DMS114 treated with DMSO at 0.1 percent for 48 hours (cell line): ENCODE measurements around the gene MAPK8.
"Not testable (repeated sequence)": the region's sequence is repeated elsewhere in the genome, so short reads cannot be mapped to it uniquely, and the experiment has no call there.

Source experiments
- DNase-seq: peaks from one replicate; lab custom pipeline; 2025; ENCODE audit not compliant: unreplicated experiment; lab: John Stamatoyannopoulos, UW

Gene MAPK8

DNA sequence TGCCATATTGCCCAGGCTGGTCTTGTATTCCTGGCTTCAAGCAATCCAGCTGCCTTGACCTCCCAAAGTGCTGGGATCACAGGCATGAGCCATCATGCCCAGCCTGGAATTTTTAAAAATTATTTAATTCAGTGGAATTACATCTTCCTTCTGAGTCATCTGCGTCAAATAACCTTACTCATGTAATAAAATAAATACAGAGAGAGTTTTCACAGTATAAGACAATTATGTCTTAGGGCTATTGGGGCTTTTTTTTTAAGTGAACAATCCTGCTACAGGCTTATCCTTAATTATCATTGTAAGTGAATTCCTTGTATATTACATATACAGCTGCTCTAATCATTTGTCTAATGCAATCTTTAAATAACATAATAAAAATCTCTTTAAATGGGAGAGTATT is 108.3 kb downstream of the MAPK8 start:
- DNase-seq, result no peak

DNA sequence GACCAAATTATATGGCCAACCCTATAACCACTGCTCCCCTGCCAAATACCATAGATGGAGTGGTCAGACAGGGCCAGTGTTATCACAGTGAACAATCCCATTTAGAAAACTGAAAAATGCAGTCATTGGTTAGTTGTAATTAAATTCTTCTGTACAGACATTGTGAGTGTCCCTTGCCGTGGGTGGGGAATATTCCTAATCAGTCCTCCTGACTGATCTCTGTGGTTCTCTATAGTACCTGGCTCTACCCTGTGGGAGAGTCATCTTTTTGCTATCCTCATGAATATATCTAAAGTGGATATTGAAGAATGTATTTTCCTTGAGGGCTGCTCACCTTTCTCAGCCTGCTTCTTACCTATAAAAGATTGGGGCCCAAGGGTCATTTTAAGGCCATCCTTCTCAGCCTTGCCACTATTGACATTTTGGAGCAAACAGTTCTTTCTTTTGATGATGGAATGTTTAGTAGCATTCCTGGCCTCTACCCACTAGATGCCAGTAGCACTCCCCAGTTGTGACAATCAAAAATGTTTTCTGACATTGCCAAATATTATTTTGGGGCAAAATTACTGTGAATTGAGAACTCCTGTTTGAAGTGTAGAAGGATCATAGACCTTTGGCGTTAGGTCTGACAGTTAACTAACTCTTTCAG is 110.2 kb downstream of the MAPK8 start:
- no peak for DNase-seq

GRCh38 chr10:48417374-48417773 is 110.9 kb downstream of the MAPK8 start:
- no peak for DNase-seq

GRCh38 chr10:48418189-48418788 is 111.8 kb downstream of the MAPK8 start:
- DNase-seq, result no peak

DNA sequence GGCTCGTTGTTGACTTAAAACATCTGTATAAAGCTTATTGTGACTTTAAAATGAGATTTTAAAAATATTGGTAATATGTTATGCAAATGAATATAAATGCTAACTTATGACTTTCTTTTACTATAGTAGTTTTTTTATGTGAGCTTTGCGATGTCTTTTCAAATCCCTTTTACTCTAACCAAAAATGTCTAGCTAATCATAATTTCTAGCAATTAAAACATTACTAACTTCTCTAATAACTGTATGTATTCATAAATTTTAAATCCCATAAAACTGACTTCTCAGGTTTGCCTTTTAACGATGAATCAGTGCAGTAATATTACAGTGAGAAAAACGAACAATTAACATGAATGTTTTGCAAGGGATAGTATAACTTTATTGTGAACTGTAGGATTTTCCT is 113.2 kb downstream of the MAPK8 start:
- no peak for DNase-seq

GRCh38 chr10:48421862-48422261 is 115.4 kb downstream of the MAPK8 start:
- DNase-seq, result not testable (repeated sequence)

DNA sequence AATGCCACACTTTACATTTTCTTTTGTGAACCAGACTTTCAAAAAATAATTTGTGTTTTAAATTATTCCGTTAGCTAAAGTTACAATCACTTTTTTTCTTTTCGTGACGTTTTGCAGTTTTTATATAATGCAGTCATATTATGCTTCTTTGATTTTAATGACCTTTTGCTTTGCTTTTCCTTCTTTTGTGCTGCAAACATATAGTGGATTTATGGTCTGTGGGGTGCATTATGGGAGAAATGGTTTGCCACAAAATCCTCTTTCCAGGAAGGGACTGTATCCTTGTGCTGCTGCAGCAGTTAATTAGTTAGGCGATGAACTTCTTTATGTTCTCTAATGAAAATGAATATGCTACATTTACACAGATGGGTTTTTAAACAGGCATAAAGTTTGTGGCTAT is 117.4 kb downstream of the MAPK8 start:
- no peak for DNase-seq

GRCh38 chr10:48428896-48429295 is 122.4 kb downstream of the MAPK8 start:
- no peak for DNase-seq

DNA sequence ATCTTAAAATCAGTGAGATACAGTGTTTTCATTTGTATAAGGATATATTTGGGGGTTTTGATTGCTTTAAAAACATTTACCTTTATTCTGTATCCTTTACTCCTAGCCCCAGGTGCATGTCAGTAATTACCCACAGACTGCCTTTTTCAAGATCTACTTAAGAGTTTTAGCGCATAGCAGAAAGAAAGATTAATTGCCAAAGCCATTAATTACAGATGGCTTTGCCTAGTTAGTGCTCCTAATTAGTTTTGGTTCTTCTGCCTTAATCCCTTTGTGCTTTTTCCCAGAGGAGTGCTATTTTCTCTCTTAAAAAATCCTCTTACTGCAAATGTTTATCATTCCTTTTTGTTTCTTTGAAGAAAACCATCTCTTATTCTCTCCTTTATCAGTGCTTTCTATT is 122.8 kb downstream of the MAPK8 start:
- DNase-seq, result no peak

DNA sequence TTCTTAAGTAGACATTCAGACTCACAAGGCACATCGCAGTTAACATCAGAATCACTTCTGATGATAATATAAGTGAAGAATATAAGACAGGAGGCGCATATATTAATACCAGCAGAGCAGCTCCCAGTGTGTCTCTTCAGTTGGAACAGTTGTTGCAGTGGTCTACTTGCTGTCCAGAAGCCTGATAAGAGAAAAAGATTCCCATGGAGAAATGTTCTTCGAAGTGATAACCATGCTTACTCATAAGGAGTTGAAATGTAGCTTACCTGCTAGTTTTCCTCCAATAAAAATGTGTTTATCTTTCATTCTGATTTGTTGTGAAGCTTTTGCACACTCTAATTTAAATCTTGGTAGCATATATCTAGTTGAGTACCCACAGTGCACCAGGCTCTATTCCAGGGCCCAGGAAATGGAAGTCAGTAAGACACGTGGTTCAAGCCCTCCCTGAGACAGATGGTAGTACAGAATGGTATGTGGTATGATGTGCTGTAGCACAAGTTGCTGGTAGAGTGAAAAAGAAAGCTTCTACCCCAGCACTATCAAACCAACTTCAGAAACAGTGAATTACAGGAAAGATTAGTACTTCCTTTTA is 124.0 kb downstream of the MAPK8 start:
- DNase-seq, result no peak

- DNase-seq, result no peak
Measured at GRCh38 chr10:48431871-48432270, 125.4 kb downstream of the MAPK8 start.

GRCh38 chr10:48437546-48437945 is 131.1 kb downstream of the MAPK8 start:
- DNase-seq, result no peak

GRCh38 chr10:48439031-48439430 is 132.6 kb downstream of the MAPK8 start:
- DNase-seq, result no peak

DNA sequence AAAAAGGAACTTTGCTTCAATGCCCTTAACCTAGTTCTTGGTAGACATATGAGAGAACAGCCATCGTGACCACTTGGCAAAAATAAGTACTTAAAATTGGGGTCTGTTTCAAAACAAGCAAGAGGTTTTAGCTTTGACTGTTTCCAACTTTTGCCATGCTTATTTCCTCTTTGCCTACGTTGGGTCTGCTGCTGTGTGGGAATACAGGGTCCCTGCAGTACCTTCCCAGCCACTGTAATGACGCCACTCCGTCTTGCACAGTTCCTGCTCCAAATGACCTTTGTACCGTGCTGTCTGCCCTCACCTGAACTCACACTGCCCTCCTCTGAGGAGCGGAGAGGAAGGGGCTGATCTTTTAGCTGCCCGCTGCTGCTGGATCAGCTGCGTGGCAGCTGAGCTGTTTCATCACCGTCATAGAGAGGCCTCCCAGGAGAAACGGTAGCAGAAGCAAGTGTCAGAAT is 133.1 kb downstream of the MAPK8 start:
- no peak for DNase-seq

DNA sequence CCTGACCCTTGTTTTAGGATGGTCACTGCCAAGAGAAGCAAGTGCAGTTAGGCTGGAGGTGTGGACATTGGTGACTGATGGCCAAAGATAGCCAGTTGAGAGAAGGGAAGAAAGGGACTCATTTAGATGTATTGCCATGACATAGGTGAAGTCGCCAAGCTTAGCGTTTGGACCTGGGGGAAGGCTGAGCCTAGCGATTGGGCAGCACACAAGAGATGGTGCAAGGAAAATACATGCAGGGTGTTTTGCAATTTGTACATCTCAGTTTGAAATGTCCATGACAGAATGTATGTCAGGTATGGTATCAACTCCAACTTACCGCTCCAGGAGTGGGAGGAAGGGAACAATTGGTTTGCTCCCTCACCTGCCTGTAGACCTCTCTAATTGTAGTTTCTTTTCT is 134.3 kb downstream of the MAPK8 start:
- no peak for DNase-seq

- no peak for DNase-seq
Measured at GRCh38 chr10:48442090-48442808, 135.8 kb downstream of the MAPK8 start.

- no peak for DNase-seq
Measured at GRCh38 chr10:48442809-48443177, 136.3 kb downstream of the MAPK8 start.

DNA sequence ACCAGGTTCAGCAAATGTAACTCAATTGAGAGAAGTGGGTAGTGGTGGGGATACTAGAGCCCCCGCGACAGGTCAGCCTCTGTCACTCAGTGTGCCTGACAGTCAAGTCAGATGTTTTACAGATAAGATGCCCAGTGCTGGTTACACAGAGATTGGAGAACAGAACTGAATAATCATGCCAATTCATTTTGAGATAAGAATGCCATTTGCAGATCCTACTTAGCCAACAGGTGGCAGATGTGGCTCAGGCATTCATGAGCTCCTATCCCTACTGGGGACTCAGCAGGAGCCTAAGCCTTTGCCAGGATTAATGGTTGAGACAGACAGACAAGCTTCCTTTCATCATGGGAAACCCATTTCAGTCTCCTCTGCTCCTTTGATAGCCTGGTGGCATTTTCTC is 137.8 kb downstream of the MAPK8 start:
- DNase-seq, result no peak

GRCh38 chr10:48444861-48445841 is 138.7 kb downstream of the MAPK8 start:
- no peak for DNase-seq

DNA sequence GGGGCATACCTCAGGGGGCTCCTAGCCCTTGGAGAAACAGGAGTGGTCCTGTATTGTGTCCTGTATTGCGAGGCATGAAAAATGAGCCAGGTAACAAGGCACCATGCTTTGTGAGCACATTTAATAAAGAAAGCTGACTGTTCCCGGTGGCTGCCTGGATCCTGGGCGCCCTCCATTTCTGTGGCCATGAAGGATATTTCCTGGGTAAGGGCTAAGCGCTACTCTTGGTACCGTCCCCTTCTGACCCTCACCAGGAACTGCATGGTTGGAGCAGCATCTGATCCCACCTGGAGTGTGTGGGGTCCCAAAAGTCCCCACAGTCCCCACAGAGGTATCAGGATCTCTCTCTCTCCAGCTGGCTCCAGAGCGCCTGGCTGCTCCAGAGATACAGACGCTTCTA is 139.5 kb downstream of the MAPK8 start:
- no peak for DNase-seq

DNA sequence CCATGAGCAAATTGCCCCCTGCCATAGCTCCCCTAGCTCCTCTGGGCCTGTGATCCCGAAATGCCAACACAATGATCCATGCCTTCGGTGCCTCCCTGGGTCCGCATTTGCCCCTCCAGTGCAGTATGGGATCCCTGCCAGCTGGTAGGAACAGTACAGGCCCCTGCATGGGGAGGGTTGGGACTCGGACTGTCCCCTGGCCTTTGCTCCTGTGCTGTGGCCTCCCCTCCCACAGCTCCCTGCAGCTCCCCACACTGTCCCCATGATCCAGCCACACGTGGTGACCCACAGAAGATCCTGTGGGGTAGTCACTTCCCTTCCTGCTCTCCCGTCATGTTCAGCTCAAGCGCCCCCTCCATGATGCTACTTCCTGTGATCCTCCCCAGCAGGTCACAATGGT is 140.3 kb downstream of the MAPK8 start:
- DNase-seq, result no peak
